Effector memory CD4-positive, alpha-beta T cell (primary cell): ENCODE measurements around the gene GCNT4.

Experiments used
- DNase-seq, 3 donors: peaks; one replicate each; pipeline ENCODE4 v3.0.0-alpha.2; 2020
- H3K27ac ChIP-seq: 2 replicates; pipeline ENCODE4 v1.7.0; 2013; ENCODE audit warnings: mild to moderate bottlenecking, low read length, moderate library complexity; ENCODE audit not compliant: insufficient read depth, poor library complexity, severe bottlenecking
- H3K27me3 ChIP-seq: replicated peaks from 2 replicates; pipeline ENCODE4 v1.7.0; 2013; ENCODE audit warnings: mild to moderate bottlenecking, low read length; ENCODE audit not compliant: insufficient read depth, control insufficient read depth, poor library complexity, severe bottlenecking
- H3K36me3 ChIP-seq: 2 replicates; pipeline ENCODE4 v1.7.0; 2013; ENCODE audit warnings: mild to moderate bottlenecking, low read length, moderate library complexity; ENCODE audit not compliant: control insufficient read depth, insufficient read depth
- H3K4me1 ChIP-seq: 2 replicates; pipeline ENCODE4 v1.7.0; 2013; ENCODE audit warnings: low read length, mild to moderate bottlenecking; ENCODE audit not compliant: control insufficient read depth, insufficient read depth, poor library complexity, severe bottlenecking
- H3K4me3 ChIP-seq: 2 replicates; pipeline ENCODE4 v1.7.0; 2013; ENCODE audit warnings: low read length, low read depth, mild to moderate bottlenecking; ENCODE audit not compliant: insufficient read depth, poor library complexity, severe bottlenecking
- H3K9me3 ChIP-seq: 2 replicates; pipeline ENCODE4 v1.7.0; 2013; ENCODE audit warnings: mild to moderate bottlenecking, low read length, moderate library complexity; ENCODE audit not compliant: control insufficient read depth

Gene GCNT4

GRCh38 chr5:75020016-75020656, 32.2 kb downstream of the GCNT4 start:
- no peak for DNase-seq
- no peaks in the 10 kb centered on the region for H3K36me3 ChIP-seq
- H3K4me3 ChIP-seq = no peak overlapping the region
- H3K4me1 ChIP-seq = no peaks in the 10 kb centered on the region
- no peak overlapping the region for H3K27ac ChIP-seq
- H3K27me3 ChIP-seq = no peaks in the 10 kb centered on the region
- no peaks in the 10 kb centered on the region for H3K9me3 ChIP-seq

GRCh38 chr5:75018805-75019587, 33.4 kb downstream of the GCNT4 start:
- H3K4me3 ChIP-seq = no peak overlapping the region
- H3K4me1 ChIP-seq = no peaks in the 10 kb centered on the region
- no peaks in the 10 kb centered on the region for H3K9me3 ChIP-seq
- no peaks in the 10 kb centered on the region for H3K36me3 ChIP-seq
- no peak overlapping the region for H3K27ac ChIP-seq
- no peak for DNase-seq
- H3K27me3 ChIP-seq = no peaks in the 10 kb centered on the region

GRCh38 chr5:75017971-75018370, 34.4 kb downstream of the GCNT4 start:
- Histone ChIP-seq H3K27ac (no peak overlapping the region), H3K4me3 (no peak overlapping the region), H3K4me1 (no peaks in the 10 kb centered on the region), H3K9me3 (no peaks in the 10 kb centered on the region), H3K36me3 (no peaks in the 10 kb centered on the region), H3K27me3 (no peaks in the 10 kb centered on the region)
- DNase-seq = no peak

- H3K9me3 ChIP-seq = no peaks in the 10 kb centered on the region
- no peak overlapping the region for H3K4me3 ChIP-seq
- no peaks in the 10 kb centered on the region for H3K36me3 ChIP-seq
- DNase-seq = no peak
- no peaks in the 10 kb centered on the region for H3K4me1 ChIP-seq
- H3K27ac ChIP-seq = no peak overlapping the region
- no peaks in the 10 kb centered on the region for H3K27me3 ChIP-seq
These were observed 35.5 kb downstream of the GCNT4 start for GRCh38 chr5:75016896-75017295.

GRCh38 chr5:75012748-75013147, 39.6 kb downstream of the GCNT4 start:
- H3K4me1 ChIP-seq = no peaks in the 10 kb centered on the region
- H3K9me3 ChIP-seq = no peaks in the 10 kb centered on the region
- no peak for DNase-seq
- H3K36me3 ChIP-seq = no peaks in the 10 kb centered on the region
- H3K27ac ChIP-seq = no peak overlapping the region
- no peak overlapping the region for H3K4me3 ChIP-seq
- no peaks in the 10 kb centered on the region for H3K27me3 ChIP-seq

GRCh38 chr5:75010838-75011237, 41.5 kb downstream of the GCNT4 start:
- no peaks in the 10 kb centered on the region for H3K27me3 ChIP-seq
- no peaks in the 10 kb centered on the region for H3K9me3 ChIP-seq
- H3K36me3 ChIP-seq = no peaks in the 10 kb centered on the region
- no peaks in the 10 kb centered on the region for H3K4me1 ChIP-seq
- H3K4me3 ChIP-seq = no peak overlapping the region
- H3K27ac ChIP-seq = no peak overlapping the region
- no peak for DNase-seq

GRCh38 chr5:75009556-75010345, 42.6 kb downstream of the GCNT4 start:
- Histone ChIP-seq H3K4me3 (no peak overlapping the region), H3K36me3 (no peaks in the 10 kb centered on the region), H3K4me1 (no peaks in the 10 kb centered on the region), H3K9me3 (no peaks in the 10 kb centered on the region), H3K27me3 (no peaks in the 10 kb centered on the region), H3K27ac (no peak overlapping the region)
- DNase-seq = no peak

GRCh38 chr5:75006865-75007822, 45.2 kb downstream of the GCNT4 start:
- no peaks in the 10 kb centered on the region for H3K9me3 ChIP-seq
- H3K27me3 ChIP-seq = no peaks in the 10 kb centered on the region
- no peak overlapping the region for H3K4me3 ChIP-seq
- no peaks in the 10 kb centered on the region for H3K4me1 ChIP-seq
- H3K27ac ChIP-seq = no peak overlapping the region
- no peaks in the 10 kb centered on the region for H3K36me3 ChIP-seq
- DNase-seq = no peak

GRCh38 chr5:75005561-75005960, 46.8 kb downstream of the GCNT4 start:
- Histone ChIP-seq H3K27me3 (no peaks in the 10 kb centered on the region), H3K9me3 (no peaks in the 10 kb centered on the region), H3K4me1 (no peaks in the 10 kb centered on the region), H3K27ac (no peak overlapping the region), H3K36me3 (no peaks in the 10 kb centered on the region), H3K4me3 (no peak overlapping the region)
- no peak for DNase-seq
